ENCODE results near the gene SPTY2D1.

- TF ChIP-seq CTCF (IDR thresholded peaks at IDR 0.05; ENCODE audit: insufficient read depth, low read length, poor library complexity, severe bottlenecking) (no peak), EZH2phosphoT487 (conservative IDR thresholded peaks at IDR 0.05; ENCODE audit: low read length) (no peak)
Measured at GRCh38 chr11:18618342-18619025, 15.7 kb downstream of the SPTY2D1 start.
